GM23248 (cell line): ENCODE results near the gene GTF2H1.

Source experiments
- EZH2 ChIP-seq: fragments of 200-600 bp; sonication (generic); IDR thresholded peaks from 2 replicates; pipeline ENCODE4 v1.6.1; 2018; ENCODE audit warnings: antibody characterized with exemption, mild to moderate bottlenecking; ENCODE audit not compliant: insufficient read depth, poor library complexity, severe bottlenecking
- EZH2phosphoT487 ChIP-seq: fragments of 200-600 bp; sonication (generic); IDR thresholded peaks from 2 replicates; pipeline ENCODE4 v1.6.1; 2018; ENCODE audit warnings: antibody characterized with exemption, moderate library complexity, mild to moderate bottlenecking, low read depth; ENCODE audit not compliant: insufficient read depth

DNA sequence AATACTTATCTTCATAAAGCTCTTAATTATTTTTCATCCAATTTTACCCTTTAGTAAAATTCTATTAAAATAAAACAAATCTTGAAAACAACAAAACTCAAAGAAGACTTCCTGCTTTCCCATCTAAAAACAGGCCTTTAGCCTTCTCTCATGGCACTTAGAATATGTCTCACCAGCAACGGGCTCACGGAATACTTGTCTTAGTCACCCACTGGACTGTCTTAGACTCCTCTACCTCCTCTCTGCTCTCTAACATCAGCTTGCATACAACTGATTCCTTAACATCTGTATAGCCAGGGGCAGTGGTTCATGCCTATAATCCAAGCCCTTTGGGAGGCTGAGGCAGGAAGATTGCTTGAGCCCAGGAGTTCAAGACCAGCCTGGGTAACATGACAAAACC, 14.1 kb upstream of the GTF2H1 start:
- TF ChIP-seq EZH2 (no peak), EZH2phosphoT487 (no peak)
